ENCODE measurements around the gene SLC22A7. TPM values are rescaled to one million over a fixed set of nuclear protein-coding genes. Genes with fewer than 3 reads are reported as not detected.

The SLC22A7 gene
- total and polyA plus RNA-seq, 2 donors (not counting 1 experiment from before 2014, with no cell fraction given) = not detected

DNA sequence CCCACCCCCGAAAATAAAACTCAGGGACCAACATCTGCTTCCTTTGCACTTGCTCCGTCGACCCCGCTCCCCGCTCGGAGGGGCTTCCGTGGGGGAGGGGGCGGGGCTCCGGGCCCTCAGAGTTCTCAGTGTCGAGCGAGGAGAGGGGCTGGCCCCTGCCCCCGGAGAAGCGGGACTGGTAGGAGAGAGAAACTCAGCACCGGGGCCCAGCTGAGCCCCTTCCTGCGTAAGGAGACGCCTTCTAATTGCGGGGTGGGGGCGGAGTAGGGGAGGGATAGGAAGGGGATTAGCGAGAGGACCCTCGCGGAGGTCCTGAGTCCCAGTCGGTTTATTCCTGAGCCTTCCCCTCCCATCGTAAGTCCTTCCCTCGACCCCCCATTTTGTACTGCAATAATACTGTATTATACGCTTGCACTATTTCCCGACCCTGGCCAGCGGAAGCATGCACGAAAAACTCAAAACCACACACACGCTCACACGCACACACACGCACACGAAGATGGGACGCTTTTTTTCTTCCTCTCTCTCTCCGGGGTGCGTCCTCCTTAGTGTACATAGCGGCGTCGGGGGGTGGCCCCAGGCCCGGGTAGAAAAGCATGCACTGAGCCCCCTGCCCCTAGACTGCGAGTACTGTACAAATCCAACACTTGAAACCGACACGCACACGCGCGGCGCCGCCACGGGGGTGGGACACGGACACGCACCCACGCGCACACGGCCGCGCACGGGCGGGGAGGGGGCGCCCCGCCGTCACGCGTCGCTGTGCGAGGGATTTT lies 22.1 kb upstream of the SLC22A7 start:
- H3K4me2 ChIP-seq (replicated peaks; ENCODE audit: low read depth, low read length, poor library complexity, severe bottlenecking) = peak overlapping the region; percentile 97
- intact Hi-C loops (cut with micrococcal nuclease) = loop anchor here (2.0 kb wide), 1 partner anchor 33 kb away; the partner anchor contains the start of gene CRIP3
- peak; percentile 37 for ATAC-seq (ENCODE audit: low read depth)
- peaks cover 0 to 4% (median 0%) of the 10 kb centered on the region in 3 donors for H3K9me3 ChIP-seq (ENCODE audit: control extremely low read depth in 1 of 3, control insufficient read depth in 2 of 3, insufficient read depth in 1 of 3, low read length in 2 of 3)
- ChIA-PET CTCF (interaction anchor here (1.2 kb wide), 2 partner anchors 8 to 42 kb away, joined by 3 read pairs; no protein-coding TSS in a partner anchor), POLR2A (interaction anchor here (0.7 kb wide), 1 partner anchor 21 kb away, joined by 4 read pairs; no protein-coding TSS in a partner anchor)
- peak overlapping the region; percentile 55 for H3K27ac Mint-ChIP-seq
- peaks cover 29 to 36% of the 10 kb centered on the region in 2 donors for H3K4me1 ChIP-seq (ENCODE audit: control insufficient read depth in 2 of 2, insufficient read depth in 2 of 2, low read length in 2 of 2)
- no peaks in the 10 kb centered on the region for H3K36me3 ChIP-seq (replicated peaks in 1 of 2; ENCODE audit: control extremely low read depth in 1 of 2, control insufficient read depth in 1 of 2, extremely low read depth in 1 of 2, insufficient read depth in 2 of 2, low read length in 1 of 2)
- no peaks in the 10 kb centered on the region for H3K9me3 Mint-ChIP-seq (ENCODE audit: insufficient read depth)
- peak overlapping the region; percentile 70 for H2AFZ ChIP-seq (ENCODE audit: insufficient read depth, low read depth, low read length, poor library complexity, severe bottlenecking)
- WGBS (ENCODE audit: insufficient coverage) = 3% methylated on average over 52 of the region's 64 CpGs
- peaks cover 29% of the 10 kb centered on the region for H3K27me3 Mint-ChIP-seq
- peak; percentile 78 for DNase-seq
- H3K27ac ChIP-seq (ENCODE audit: low read length in 2 of 2) = no peak overlapping the region
- H3K4me3 Mint-ChIP-seq = peak overlapping the region; percentile 85
- TF ChIP-seq, protein P1, sequence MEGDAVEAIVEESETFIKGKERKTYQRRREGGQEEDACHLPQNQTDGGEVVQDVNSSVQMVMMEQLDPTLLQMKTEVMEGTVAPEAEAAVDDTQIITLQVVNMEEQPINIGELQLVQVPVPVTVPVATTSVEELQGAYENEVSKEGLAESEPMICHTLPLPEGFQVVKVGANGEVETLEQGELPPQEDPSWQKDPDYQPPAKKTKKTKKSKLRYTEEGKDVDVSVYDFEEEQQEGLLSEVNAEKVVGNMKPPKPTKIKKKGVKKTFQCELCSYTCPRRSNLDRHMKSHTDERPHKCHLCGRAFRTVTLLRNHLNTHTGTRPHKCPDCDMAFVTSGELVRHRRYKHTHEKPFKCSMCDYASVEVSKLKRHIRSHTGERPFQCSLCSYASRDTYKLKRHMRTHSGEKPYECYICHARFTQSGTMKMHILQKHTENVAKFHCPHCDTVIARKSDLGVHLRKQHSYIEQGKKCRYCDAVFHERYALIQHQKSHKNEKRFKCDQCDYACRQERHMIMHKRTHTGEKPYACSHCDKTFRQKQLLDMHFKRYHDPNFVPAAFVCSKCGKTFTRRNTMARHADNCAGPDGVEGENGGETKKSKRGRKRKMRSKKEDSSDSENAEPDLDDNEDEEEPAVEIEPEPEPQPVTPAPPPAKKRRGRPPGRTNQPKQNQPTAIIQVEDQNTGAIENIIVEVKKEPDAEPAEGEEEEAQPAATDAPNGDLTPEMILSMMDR (IDR thresholded peaks at IDR 0.05) = no peak
- TF ChIP-seq EZH2 (IDR thresholded peaks at IDR 0.05; ENCODE audit: borderline replicate concordance, insufficient read depth, low read depth, low read length, poor library complexity, severe bottlenecking) = no peak
- peaks cover 0 to 28% (median 10%) of the 10 kb centered on the region in 4 experiments for H3K27me3 ChIP-seq (replicated peaks in 1 of 4; ENCODE audit: control extremely low read depth in 1 of 4, control insufficient read depth in 3 of 4, insufficient read depth in 4 of 4, low read length in 3 of 4)
- peaks cover 5% of the 10 kb centered on the region for H4K20me1 ChIP-seq (ENCODE audit: control insufficient read depth, insufficient read depth, low read length, poor library complexity, severe bottlenecking)
- H3K9ac ChIP-seq (ENCODE audit: low read length) = peak overlapping the region; percentile 66
- peaks cover 38% of the 10 kb centered on the region for H3K4me1 Mint-ChIP-seq
- H3K79me2 ChIP-seq (ENCODE audit: control insufficient read depth, insufficient read depth, low read length) = no peaks in the 10 kb centered on the region
- peak overlapping the region; percentile 21 to 69 (median 57) for H3K4me3 ChIP-seq (ENCODE audit: control extremely low read depth in 1 of 5, extremely low read depth in 1 of 5, insufficient read depth in 1 of 5, low read depth in 2 of 5, low read length in 4 of 5)

All from B cell (primary cell).